Stomach (tissue), 4 donors: Measurements from ENCODE around the gene STK39.

Experiments used
- CTCF ChIP-seq, 7 experiments: fragments of 450-650 bp in 4 of 7; fragments of 200-600 bp in 3 of 7; sonication (generic) in 3 of 7; IDR thresholded peaks; one replicate each; pipeline ENCODE4 v1.5.1; 2016 to 2019; ENCODE audit warnings: antibody characterized with exemption in 7 of 7, control low read depth in 2 of 7, mild to moderate bottlenecking in 1 of 7
- EP300 ChIP-seq: sonication (generic); formaldehyde crosslinking; IDR thresholded peaks from one replicate; pipeline ENCODE4 v1.6.1; 2017; ENCODE audit warnings: antibody characterized with exemption

- TF ChIP-seq CTCF (IDR thresholded peaks at IDR 0.05) (no peak), EP300 (no peak)
Measured at GRCh38 chr2:168172071-168172470, 75.3 kb downstream of the STK39 start.
